HG02763 (cell line): ENCODE data around the gene MOB1B.
A peak's percentile ranks its signal among the peaks of the same experiment; 100 is the strongest.
"Not testable (repeated sequence)": the region's sequence is repeated elsewhere in the genome, so short reads cannot be mapped to it uniquely, and the experiment has no call there.

Experiments used
- ATAC-seq: cut with Tn5 transposase; IDR thresholded peaks from one replicate; pipeline ENCODE4 v1.9.1; 2021; ENCODE audit warnings: mild to moderate bottlenecking, moderate library complexity; ENCODE audit not compliant: unreplicated experiment

The MOB1B gene

GRCh38 chr4:70901984-70902576 is at the start of gene MOB1B:
MOB1B (plus strand) TSS chr4:70902369; CDS start chr4:70902537, 168 bp downstream.
- ATAC-seq = peak; percentile 94

DNA sequence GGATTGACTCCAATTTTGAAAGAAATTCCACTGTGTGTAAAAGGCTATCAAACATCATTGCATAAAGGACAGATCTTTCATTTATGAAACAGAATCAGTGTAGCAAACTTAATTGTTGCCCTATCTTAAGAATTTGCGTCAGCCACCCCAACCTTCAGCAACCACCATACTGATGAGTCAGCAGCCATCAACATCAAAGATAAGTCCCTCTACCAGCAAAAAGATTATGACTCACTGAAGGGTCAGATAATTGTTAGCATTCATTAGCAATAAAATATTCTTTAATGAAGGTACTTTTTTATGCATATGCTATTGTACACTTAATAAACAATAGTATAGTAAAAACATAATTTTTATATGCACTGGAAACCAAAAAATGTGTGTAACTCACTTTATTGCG is 46.7 kb upstream of the MOB1B start:
- no peak for ATAC-seq

GRCh38 chr4:70858454-70858853 is 43.7 kb upstream of the MOB1B start:
- no peak for ATAC-seq

DNA sequence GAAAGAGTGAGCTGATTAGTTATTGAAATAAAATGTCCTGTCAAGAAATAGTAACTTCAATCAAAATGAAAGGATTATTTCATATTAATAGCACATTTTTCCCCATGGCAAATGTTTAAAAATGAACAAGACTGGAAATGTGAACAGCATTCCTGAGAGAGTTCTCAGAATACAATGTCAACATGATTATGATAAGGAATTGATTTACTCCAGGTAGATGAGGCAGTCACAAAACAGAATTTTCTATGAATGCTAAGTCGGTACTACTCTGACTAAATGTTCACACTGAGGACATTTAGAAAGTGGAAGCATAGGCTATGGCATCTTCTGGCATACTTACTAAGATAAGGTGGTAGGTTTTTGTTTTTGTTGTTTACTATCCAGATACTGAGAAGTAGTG is 43.1 kb upstream of the MOB1B start:
- no peak for ATAC-seq

GRCh38 chr4:70863099-70863790 is 38.9 kb upstream of the MOB1B start:
- ATAC-seq = peak; percentile 55

GRCh38 chr4:70868778-70869177 is 33.4 kb upstream of the MOB1B start:
- ATAC-seq = no peak

- no peak for ATAC-seq
Measured at GRCh38 chr4:70873216-70873615, 29.0 kb upstream of the MOB1B start.

- ATAC-seq = peak; percentile 54
Measured at GRCh38 chr4:70874268-70875156, 27.7 kb upstream of the MOB1B start.

- ATAC-seq = no peak
Measured at GRCh38 chr4:70877556-70877955, 24.6 kb upstream of the MOB1B start.

DNA sequence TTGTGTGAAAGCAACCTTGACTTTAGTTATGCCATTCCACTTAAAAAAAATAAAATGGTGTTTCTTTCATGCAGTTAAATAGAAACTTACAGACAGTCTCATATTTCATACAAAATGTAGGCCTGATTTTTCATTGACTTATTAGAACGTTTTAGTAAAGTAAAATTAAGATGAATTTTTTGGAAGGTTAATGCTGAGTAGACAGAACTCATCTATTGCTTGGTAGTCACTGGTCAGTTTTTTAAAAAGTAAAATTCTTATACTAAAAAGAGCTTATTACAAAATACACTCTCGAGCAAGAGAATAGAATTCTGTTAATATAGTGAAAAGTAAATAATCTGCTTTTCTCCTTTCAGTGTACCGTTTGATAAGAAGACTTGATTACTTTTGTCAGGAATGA is 21.4 kb upstream of the MOB1B start:
- ATAC-seq = no peak

- ATAC-seq = no peak
Measured at GRCh38 chr4:70885174-70885573, 17.0 kb upstream of the MOB1B start.

- no peak for ATAC-seq
Measured at GRCh38 chr4:70892086-70892769, 9.9 kb upstream of the MOB1B start.

- no peak for ATAC-seq
Measured at GRCh38 chr4:70893790-70894189, 8.4 kb upstream of the MOB1B start.

DNA sequence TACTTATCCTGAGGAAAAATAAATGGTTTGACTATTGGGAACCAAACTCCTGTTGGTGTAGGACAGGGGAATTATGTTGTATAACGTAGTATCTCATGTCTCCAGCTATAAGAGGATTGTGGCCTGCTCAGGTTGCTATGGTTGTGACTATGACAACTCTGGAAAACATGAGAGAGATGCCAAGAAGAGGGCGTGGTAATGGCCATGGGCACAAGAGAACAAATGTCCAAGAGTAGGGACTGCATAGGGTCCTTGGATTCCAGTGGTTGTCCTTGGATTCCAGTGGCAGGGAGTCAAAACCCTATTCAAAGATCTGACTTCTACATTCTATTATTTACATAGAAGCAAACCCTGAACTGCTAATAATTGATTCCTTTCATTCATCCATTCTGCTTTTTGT is 6.8 kb upstream of the MOB1B start:
- ATAC-seq = no peak

DNA sequence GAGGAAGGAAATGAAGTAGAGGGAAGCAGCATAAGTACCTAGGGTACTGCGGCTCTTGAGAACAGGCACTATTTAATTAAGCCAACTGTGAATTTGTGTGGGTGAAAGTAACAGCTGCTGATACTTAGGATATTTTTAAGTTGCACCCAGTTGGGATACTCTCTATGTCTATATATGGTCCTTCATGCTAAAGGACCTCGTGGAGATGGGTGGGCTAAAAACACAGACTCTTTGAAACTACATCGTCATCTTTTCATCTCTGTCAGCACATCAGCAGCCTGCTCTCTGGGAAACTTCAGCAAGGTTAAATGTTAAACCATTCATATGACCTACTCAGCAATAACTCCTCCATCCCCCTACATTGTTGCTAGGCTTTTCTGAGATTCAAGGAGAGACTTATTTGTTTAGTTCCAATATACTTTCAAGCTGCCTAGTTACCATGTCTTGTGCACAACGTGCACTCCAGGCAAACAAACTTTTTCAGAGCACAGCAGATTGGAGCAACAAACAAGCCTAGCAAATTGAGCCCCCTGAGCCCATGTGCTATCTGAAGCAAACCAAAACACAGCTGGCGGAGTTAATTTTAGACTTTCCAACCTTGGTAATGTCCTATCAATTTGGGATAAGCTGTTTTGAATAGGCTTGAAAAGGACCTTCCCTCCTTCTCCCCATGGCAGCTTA is 6.2 kb upstream of the MOB1B start:
- peak; percentile 63 for ATAC-seq

DNA sequence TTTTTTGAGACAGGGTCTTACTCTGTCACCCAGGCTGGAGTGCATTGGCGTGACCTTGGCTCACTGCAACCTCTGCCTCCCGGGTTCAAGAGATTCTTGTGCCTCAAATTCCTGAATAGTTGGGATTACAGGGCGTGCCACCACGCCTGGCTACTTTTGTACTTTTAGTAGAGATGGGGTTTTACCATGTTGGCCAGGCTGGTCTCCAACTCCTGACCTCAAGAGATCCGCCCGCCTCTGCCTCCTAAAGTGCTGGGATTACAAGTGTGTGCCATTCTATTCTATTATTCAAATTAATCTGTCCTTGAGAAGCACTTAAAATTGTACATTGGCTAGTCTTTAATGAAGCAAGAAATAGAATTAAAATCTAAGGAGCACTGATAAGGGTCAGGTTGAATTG is 3.6 kb upstream of the MOB1B start:
- not testable (repeated sequence) for ATAC-seq

GRCh38 chr4:70901607-70901983 is 574 bp upstream of the MOB1B start:
- ATAC-seq = no peak

DNA sequence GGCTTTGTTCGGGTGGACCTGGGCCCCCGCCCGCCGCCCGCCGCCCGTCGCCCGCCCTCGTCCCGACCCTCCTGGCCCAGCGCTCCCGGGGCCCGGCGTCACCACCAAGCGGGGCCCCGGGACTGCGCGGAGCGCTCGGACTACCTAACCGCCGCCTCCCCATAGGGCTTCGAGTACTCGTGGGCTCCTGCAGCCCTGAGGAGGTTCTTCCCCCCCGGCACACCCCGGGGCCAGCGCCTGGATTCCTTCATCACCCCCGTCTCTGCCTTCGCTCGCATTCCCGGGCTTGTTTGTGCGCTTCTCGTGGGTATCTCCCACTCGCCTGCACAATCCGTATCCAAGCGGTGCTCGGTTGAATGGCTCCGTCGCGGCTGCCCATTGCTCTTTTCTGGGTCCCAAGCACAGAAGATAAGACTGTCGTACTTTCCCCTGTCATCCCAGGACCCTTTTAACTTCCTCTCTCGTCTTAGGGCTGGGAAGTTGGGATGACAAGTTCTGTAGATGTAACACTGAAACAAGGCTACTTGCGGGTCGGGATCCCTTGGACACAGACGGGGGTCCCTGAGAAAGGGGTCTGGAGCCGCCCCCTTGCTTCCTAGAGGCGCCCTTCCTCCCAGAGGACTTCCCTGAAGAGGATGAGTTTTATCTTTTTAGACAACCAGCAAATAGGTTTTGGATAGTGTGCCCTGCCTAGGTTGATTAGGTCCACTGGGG is 565 bp downstream of the MOB1B start:
- ATAC-seq = peak; percentile 38

- ATAC-seq = no peak
Measured at GRCh38 chr4:70903291-70903603, 1.1 kb downstream of the MOB1B start.

- ATAC-seq = no peak
Measured at GRCh38 chr4:70908993-70909556, 6.9 kb downstream of the MOB1B start.
